ENCODE measurements around the gene FYCO1.

The FYCO1 gene

DNA sequence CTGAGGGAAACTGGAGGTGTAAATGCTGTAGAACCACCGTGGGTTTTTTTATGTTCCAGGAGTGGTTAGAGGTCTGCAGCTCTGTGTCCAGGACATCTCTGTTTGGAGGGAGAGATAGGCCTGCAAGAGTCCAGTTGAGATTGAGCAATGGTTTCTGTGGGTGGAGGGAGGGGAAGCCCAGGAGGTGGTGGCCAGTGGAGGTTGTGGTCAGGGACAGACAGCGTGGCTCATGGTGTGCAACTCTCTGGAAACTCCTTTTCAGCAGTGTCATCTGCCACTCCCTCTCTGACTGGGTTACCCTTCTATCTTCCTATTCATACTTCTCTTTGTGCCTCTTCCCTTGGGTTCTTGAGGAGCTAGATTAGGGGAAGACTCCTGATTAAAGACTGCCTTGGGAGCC is 22.1 kb upstream of the FYCO1 start:
- H3K4me3 ChIP-seq: no peak overlapping the region
- H3K4me1 ChIP-seq: no peaks in the 10 kb centered on the region
- H3K36me3 ChIP-seq: no peaks in the 10 kb centered on the region
- intact Hi-C loops (cut with DNase I; ENCODE audit: low total_unique reads): no loop called here
- H3K27me3 ChIP-seq: no peaks in the 10 kb centered on the region
- no peak for DNase-seq
- TF ChIP-seq, protein P1, sequence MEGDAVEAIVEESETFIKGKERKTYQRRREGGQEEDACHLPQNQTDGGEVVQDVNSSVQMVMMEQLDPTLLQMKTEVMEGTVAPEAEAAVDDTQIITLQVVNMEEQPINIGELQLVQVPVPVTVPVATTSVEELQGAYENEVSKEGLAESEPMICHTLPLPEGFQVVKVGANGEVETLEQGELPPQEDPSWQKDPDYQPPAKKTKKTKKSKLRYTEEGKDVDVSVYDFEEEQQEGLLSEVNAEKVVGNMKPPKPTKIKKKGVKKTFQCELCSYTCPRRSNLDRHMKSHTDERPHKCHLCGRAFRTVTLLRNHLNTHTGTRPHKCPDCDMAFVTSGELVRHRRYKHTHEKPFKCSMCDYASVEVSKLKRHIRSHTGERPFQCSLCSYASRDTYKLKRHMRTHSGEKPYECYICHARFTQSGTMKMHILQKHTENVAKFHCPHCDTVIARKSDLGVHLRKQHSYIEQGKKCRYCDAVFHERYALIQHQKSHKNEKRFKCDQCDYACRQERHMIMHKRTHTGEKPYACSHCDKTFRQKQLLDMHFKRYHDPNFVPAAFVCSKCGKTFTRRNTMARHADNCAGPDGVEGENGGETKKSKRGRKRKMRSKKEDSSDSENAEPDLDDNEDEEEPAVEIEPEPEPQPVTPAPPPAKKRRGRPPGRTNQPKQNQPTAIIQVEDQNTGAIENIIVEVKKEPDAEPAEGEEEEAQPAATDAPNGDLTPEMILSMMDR (IDR thresholded peaks at IDR 0.05): no peak
- H3K27ac ChIP-seq: no peak overlapping the region
- no peaks in the 10 kb centered on the region for H3K9me3 ChIP-seq

DNA sequence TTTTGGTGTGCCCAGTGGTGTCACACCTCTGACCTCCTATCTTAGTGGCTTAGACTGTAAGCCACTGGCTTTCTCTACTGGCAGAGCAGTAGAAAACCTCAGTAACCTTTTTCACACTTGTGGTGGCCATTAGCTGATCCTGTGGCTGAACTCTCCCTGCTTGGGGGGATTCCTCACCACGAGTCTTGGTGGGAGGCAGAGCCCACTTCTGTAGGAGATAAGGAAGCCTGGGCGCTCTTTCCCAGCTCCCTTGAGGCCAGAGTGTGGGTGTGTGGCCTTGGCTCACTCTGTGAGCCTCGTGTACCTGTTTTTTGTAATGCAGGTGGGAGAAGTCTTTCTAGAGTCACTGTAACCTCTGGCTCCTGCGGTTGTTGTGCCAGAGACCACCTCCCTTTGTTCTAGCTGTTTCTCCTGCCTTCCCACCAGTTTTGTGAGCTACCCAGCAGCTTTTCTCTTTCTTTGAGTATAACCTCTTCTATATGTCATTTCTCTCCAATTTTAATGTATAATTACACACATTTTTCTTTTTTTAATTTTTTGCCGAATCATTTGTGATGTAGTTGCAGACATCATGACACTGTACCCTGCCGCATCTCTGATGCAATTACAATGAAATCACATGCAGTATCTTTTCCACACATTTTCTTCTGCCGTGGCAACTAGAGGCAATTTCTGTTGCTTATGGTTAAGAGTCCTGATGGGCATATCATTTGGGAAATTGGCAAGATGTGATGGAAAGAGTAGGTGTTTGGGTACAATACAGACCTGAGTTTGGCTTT is 17.9 kb upstream of the FYCO1 start:
- Histone ChIP-seq H3K9me3 (no peaks in the 10 kb centered on the region), H3K4me3 (no peak overlapping the region), H3K36me3 (no peaks in the 10 kb centered on the region), H3K4me1 (no peaks in the 10 kb centered on the region), H3K27me3 (no peaks in the 10 kb centered on the region), H3K27ac (no peak overlapping the region)
- no peak for DNase-seq
- TF ChIP-seq, protein P1 (IDR thresholded peaks at IDR 0.05): no peak
- intact Hi-C loops (cut with DNase I; ENCODE audit: low total_unique reads): no loop called here

DNA sequence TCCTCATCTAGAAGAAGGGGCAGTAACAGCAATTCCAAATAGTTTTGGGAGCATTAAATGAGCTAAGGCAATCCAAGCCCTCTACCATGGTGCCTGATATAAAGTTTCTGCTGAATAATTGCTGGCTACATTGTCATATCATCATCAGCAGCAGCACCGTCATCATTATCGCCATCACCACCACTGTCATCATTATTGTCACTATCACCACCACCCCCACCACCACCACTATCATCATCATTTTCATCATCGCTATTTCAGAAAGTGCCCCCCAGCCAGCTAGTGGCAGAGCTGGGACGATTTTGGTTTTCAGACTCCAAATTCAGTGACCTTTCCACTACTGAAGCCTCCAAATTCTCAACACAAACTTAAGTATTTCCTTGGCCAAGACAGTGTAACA is 16.6 kb upstream of the FYCO1 start:
- intact Hi-C loops (cut with DNase I; ENCODE audit: low total_unique reads): no loop called here
- DNase-seq: no peak

DNA sequence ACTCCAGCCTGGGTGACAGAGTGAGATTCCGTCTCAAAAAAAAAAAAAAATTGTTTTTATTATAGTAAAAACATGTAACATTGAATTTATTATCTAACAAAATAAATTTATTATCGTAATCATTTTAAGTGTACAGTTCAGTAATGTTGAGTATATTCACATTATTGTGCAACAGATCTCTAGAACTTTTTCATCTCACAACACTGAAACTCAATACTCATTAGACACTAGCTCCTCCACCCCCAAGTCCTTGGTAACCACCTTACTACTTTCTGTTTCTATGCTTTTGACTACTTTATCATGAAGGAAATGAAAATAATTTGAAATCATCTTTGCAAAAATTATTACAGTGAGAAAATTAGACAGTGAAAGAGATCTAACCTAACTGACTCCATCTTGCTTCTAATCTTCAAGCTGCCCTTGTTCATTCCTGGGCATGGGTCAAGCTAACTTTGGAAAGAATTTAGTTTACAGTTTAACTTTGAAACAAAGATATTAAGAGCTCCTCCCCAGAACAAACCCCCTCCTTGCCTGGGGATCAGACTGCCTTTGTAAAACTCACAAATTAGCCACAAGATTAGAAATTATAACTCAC is 15.0 kb upstream of the FYCO1 start:
- TF ChIP-seq, protein P1 (IDR thresholded peaks at IDR 0.05): no peak
- intact Hi-C loops (cut with DNase I; ENCODE audit: low total_unique reads): no loop called here
- Histone ChIP-seq H3K36me3 (no peaks in the 10 kb centered on the region), H3K4me1 (peaks cover 0 to 13% (median 6%) of the 10 kb centered on the region in 4 donors), H3K9me3 (no peaks in the 10 kb centered on the region), H3K27me3 (no peaks in the 10 kb centered on the region), H3K4me3 (no peak overlapping the region), H3K27ac (no peak overlapping the region)
- no peak for DNase-seq

More for the DNA sequence above, 16.6 kb upstream of the FYCO1 start:
- TF ChIP-seq, protein P1 (IDR thresholded peaks at IDR 0.05): no peak
- Histone ChIP-seq H3K36me3 (no peaks in the 10 kb centered on the region), H3K9me3 (no peaks in the 10 kb centered on the region), H3K4me1 (no peaks in the 10 kb centered on the region), H3K4me3 (no peak overlapping the region), H3K27me3 (no peaks in the 10 kb centered on the region), H3K27ac (no peak overlapping the region)

DNA sequence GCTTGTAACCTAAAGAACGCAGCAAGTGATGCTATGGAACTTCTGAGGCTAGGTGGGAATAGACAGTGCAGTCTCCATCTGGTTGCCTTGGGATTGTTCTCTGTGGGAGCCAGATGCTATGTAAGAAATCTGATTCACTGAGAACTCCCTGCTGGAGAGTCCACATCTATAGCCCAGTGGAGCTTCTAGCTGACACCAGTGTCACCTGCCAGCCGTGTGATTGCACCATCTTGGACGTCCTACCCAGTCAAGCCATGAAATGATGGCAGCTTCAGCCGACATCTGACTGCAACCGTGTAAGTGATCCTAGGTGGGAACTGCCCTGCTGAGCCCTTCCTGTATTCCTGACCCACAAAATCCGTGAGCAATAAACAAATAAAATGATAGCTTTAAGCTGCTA is 12.4 kb upstream of the FYCO1 start:
- Histone ChIP-seq H3K27me3 (no peaks in the 10 kb centered on the region), H3K4me3 (no peak overlapping the region), H3K9me3 (no peaks in the 10 kb centered on the region), H3K4me1 (peaks cover 0 to 13% (median 6%) of the 10 kb centered on the region in 4 donors), H3K27ac (no peak overlapping the region), H3K36me3 (no peaks in the 10 kb centered on the region)
- intact Hi-C loops (cut with DNase I; ENCODE audit: low total_unique reads): no loop called here
- DNase-seq: no peak
- TF ChIP-seq, protein P1 (IDR thresholded peaks at IDR 0.05): no peak

Data from tibial artery (tissue), 4 donors.